ENCODE results near the gene D2HGDH. TPM values are rescaled to one million over a fixed set of nuclear protein-coding genes. Genes with fewer than 3 reads are reported as not detected.
A peak's percentile ranks its signal among the peaks of the same experiment; 100 is the strongest.

D2HGDH gene
- total and polyA plus RNA-seq, 9 of the 15 experiments (the other 6 are each of a cell fraction or from before 2014, with no cell fraction given): 0.39 to 30.8 (median 10.3) TPM

DNA sequence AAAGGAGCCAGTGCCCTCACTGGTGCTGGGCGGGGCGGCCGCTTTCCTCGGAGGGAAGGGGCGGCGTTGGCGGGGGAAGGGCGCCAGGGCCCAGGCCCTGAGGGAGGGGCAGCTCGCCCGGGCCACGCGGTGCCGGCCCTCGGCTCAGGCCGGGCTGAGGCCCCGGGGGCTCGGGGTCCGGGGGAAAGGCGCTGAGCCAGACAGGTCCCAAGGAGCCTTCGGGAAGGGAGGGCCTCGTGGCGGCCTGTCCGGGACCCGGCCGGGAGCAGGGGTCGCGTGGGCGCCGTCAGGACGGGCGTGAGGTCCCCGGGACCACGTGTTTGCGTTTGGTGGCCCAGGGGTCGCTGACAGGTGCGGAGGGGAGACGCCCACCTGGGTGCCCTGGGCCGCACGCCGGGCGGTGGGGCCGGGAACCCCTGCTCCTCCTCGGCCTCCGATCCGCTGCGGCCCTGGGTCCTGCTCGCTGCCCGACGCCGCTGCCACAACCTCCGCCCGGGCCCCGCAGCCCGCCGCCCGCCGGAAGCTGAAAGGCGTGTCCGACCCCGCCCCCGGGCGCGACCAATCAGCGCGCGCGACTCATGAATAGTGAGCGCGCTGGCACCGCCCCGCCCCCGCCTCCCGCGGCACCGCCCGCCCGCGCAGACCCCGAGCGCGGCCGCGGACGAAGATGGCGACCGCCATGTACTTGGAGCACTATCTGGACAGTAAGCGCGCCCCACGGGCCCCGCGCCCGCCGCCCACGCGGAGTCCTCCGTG is 32.9 kb upstream of the D2HGDH start, which contains the start of gene ING5 (continued):
- peak; percentile 64 for TF ChIP-seq CXXC5 (CRISPR knock-in tag; IDR thresholded peaks at IDR 0.05)
- 0 out of 2 replicates have a peak, but pooled peaks have one; percentile 27 for TF ChIP-seq ATF7 (IDR thresholded peaks at IDR 0.05)
- TF ChIP-seq ERF (CRISPR knock-in tag; IDR thresholded peaks at IDR 0.05): 0 out of 2 replicates have a peak, but pooled peaks have one; percentile 47
- TF ChIP-seq ZBTB9 (CRISPR knock-in tag; IDR thresholded peaks at IDR 0.05): 0 out of 2 replicates have a peak, but pooled peaks have one; percentile 76
- no peak for TF ChIP-seq SMAD2 (IDR thresholded peaks at IDR 0.05; ENCODE audit: low read depth, low read length)
- peak; percentile 69 for TF ChIP-seq PCBP1 (IDR thresholded peaks at IDR 0.05; ENCODE audit: low read depth, low read length, poor library complexity, severe bottlenecking)
- TF ChIP-seq, protein P1, sequence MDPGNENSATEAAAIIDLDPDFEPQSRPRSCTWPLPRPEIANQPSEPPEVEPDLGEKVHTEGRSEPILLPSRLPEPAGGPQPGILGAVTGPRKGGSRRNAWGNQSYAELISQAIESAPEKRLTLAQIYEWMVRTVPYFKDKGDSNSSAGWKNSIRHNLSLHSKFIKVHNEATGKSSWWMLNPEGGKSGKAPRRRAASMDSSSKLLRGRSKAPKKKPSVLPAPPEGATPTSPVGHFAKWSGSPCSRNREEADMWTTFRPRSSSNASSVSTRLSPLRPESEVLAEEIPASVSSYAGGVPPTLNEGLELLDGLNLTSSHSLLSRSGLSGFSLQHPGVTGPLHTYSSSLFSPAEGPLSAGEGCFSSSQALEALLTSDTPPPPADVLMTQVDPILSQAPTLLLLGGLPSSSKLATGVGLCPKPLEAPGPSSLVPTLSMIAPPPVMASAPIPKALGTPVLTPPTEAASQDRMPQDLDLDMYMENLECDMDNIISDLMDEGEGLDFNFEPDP (CRISPR knock-in tag; IDR thresholded peaks at IDR 0.05): 0 out of 2 replicates have a peak, but pooled peaks have one; percentile 34
- TF ChIP-seq, protein P2, sequence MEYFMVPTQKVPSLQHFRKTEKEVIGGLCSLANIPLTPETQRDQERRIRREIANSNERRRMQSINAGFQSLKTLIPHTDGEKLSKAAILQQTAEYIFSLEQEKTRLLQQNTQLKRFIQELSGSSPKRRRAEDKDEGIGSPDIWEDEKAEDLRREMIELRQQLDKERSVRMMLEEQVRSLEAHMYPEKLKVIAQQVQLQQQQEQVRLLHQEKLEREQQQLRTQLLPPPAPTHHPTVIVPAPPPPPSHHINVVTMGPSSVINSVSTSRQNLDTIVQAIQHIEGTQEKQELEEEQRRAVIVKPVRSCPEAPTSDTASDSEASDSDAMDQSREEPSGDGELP (CRISPR knock-in tag; IDR thresholded peaks at IDR 0.05; ENCODE audit: borderline replicate concordance): peak; percentile 58
- TF ChIP-seq NR2C2 (CRISPR knock-in tag; IDR thresholded peaks at IDR 0.05): 0 out of 2 replicates have a peak, but pooled peaks have one; percentile 23
- no peak for TF ChIP-seq NR2C2 (tag; IDR thresholded peaks at IDR 0.05)
- peak; percentile 71 for TF ChIP-seq CCNT2 (IDR thresholded peaks at IDR 0.05; ENCODE audit: borderline replicate concordance, extremely low read depth, insufficient read length, low read depth, low read length)
- TF ChIP-seq MAZ (CRISPR knock-in tag; conservative IDR thresholded peaks at IDR 0.05 in 1 of 2, IDR thresholded peaks at IDR 0.05 in 1 of 2): peak in 1 of 2 experiments; percentile 67; a peak in 2 of 4 replicates
- TF ChIP-seq POLR2G (IDR thresholded peaks at IDR 0.05; ENCODE audit: low read depth, low read length): peak; percentile 87
- TF ChIP-seq, protein P3, sequence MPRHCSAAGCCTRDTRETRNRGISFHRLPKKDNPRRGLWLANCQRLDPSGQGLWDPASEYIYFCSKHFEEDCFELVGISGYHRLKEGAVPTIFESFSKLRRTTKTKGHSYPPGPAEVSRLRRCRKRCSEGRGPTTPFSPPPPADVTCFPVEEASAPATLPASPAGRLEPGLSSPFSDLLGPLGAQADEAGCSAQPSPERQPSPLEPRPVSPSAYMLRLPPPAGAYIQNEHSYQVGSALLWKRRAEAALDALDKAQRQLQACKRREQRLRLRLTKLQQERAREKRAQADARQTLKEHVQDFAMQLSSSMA (CRISPR knock-in tag; IDR thresholded peaks at IDR 0.05): peak; percentile 63; the same call in 1 of the 2 replicates
- peak; percentile 84 for TF ChIP-seq GABPA (tag; conservative IDR thresholded peaks at IDR 0.05; ENCODE audit: low read depth)
- 0 out of 4 replicates have a peak, but pooled peaks of 1 of the 2 experiments have one; percentile 16 for TF ChIP-seq TEAD1 (CRISPR knock-in tag; IDR thresholded peaks at IDR 0.05)
- TF ChIP-seq SAP30 (IDR thresholded peaks at IDR 0.05; ENCODE audit: borderline replicate concordance, insufficient read depth, low read depth, low read length, poor library complexity, severe bottlenecking): peak; percentile 93
